ENCODE data around the gene INF2. TPM values are rescaled to one million over a fixed set of nuclear protein-coding genes. Genes with fewer than 3 reads are reported as not detected.

Gene INF2
- polyA plus RNA-seq, 1 donor = 54.4 TPM

GRCh38 chr14:104751539-104752422, 62.4 kb downstream of the INF2 start:
- no peak for DNase-seq (ENCODE audit: low read depth)

- DNase-seq (ENCODE audit: low read depth) = no peak
Measured at GRCh38 chr14:104752423-104752734, 63.0 kb downstream of the INF2 start.

GRCh38 chr14:104752735-104753527, 63.5 kb downstream of the INF2 start, which contains the start of gene SIVA1:
SIVA1 (plus strand) TSS chr14:104753147; CDS start chr14:104753202, 55 bp downstream.
- DNase-seq (ENCODE audit: low read depth) = peak; percentile 96

- no peak for DNase-seq (ENCODE audit: low read depth)
Measured at GRCh38 chr14:104753528-104754212, 64.3 kb downstream of the INF2 start.

GRCh38 chr14:104754213-104754851, 64.9 kb downstream of the INF2 start:
- DNase-seq (ENCODE audit: low read depth) = no peak

GRCh38 chr14:104755621-104756020, 66.2 kb downstream of the INF2 start:
- DNase-seq (ENCODE audit: low read depth) = no peak

- no peak for DNase-seq (ENCODE audit: low read depth)
Measured at GRCh38 chr14:104756477-104757237, 67.2 kb downstream of the INF2 start.

GRCh38 chr14:104757238-104757585, 67.8 kb downstream of the INF2 start:
- DNase-seq (ENCODE audit: low read depth) = no peak

GRCh38 chr14:104757681-104758392, 68.4 kb downstream of the INF2 start:
- no peak for DNase-seq (ENCODE audit: low read depth)

GRCh38 chr14:104758981-104759969, 69.9 kb downstream of the INF2 start:
- DNase-seq (ENCODE audit: low read depth) = no peak

- DNase-seq (ENCODE audit: low read depth) = no peak
Measured at GRCh38 chr14:104765517-104765916, 76.1 kb downstream of the INF2 start.

- DNase-seq (ENCODE audit: low read depth) = no peak
Measured at GRCh38 chr14:104766256-104766862, 76.9 kb downstream of the INF2 start.

- no peak for DNase-seq (ENCODE audit: low read depth)
Measured at GRCh38 chr14:104766863-104767633, 77.6 kb downstream of the INF2 start.

GRCh38 chr14:104767634-104767918, 78.2 kb downstream of the INF2 start:
- DNase-seq (ENCODE audit: low read depth) = no peak

GRCh38 chr14:104768437-104769323, 79.3 kb downstream of the INF2 start:
- no peak for DNase-seq (ENCODE audit: low read depth)

GRCh38 chr14:104769324-104770071, 80.1 kb downstream of the INF2 start:
- DNase-seq (ENCODE audit: low read depth) = no peak

Data from forelimb muscle (tissue), 1 donor.